NOMO-1 treated with DMSO at 0.1 percent for 48 hours (cell line): ENCODE results near the gene SAMD9L.
A peak's percentile ranks its signal among the peaks of the same experiment; 100 is the strongest.
"Not testable (repeated sequence)": the region's sequence is repeated elsewhere in the genome, so short reads cannot be mapped to it uniquely, and the experiment has no call there.

ENCODE experiments used
- DNase-seq: peaks from one replicate; lab custom pipeline; 2025; ENCODE audit not compliant: unreplicated experiment; lab: John Stamatoyannopoulos, UW

The SAMD9L gene

DNA sequence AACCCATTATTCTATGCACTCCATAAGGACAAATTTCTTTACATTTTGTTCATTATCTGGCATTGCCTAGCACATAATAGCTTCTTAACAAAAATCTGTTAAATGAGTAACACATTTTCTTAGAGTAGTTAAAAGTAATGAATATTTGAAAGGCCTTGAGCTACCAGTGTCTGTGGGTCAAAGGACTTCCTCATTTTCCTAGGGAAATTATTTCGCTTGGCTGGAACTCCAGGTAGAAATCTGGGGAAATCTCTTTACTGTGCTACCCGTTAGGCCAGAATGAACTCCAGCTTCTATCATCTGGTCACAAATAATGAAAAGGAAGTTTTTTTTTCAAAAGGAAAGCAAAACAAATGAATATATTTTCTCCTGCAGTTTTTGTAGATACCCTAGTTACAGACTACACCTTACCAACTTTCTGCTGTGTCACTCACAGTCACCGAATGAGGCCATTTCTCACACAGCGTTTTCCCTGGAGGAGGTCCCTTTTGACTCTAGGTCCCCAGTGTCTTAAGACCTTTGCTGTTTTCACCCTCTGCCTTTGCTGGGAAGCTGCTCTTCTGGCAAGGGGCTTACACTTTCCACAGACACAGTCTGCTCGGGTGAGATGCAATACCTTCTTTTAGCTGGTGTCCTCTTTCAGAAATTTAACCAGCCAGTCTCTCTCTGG lies 1.6 kb downstream of the SAMD9L start:
- DNase-seq = peak; percentile 72

DNA sequence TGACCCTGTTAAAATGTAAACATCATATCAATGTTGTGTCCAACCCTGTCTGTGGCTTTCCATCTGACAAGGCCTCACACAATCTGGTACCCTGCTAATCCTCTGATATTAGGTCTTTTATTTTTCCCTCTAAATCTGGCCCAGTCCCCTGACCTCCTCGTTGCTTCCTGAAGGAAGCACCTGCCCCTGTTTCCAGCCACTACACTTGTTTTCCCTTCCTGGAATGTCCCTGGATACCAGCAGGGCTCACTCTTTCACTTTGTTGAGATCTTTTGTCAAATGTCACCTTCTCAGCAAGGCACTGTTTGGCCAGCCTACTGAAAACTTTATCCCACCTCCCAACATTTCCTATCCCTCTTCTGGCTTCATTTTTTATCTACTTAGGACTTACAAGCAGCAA lies 2.1 kb downstream of the SAMD9L start:
- DNase-seq = no peak

DNA sequence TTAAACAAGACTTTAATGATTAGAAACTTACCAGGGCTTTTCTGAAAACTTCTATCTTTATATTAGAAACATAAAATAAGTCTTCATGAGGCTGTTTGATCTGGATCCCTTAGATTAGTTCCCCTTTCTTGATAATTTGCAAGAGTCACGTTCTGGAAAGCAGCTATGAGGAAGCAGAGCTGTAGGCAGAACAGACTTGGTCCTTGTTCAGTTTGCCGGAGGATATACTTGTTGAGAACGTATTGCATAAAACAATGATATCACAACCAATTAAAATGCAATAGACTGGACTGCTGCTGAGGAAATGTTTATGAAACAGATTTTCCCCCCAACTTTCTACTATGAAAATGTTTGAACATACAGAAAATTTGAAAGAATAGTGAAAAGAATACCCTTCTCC lies 2.8 kb downstream of the SAMD9L start:
- DNase-seq = peak; percentile 100

DNA sequence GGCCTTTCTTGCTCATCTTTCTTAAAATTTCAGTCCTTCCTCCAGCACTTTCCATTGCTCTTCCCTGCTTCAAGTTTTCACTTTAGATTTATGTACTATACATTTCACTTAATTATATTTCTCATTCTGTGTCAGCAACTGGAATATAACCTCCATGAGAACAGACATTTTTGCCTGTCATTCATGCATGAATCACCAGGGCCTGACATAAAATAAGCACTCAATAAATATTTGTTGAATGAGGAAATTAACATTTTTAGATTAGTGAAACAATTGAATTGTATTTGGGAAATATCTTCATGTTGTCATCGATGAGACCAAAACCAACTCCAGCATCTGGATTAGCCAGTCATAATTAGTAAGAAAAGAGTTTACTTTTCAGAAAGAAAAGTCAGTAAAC lies 6.1 kb downstream of the SAMD9L start:
- DNase-seq = no peak

DNA sequence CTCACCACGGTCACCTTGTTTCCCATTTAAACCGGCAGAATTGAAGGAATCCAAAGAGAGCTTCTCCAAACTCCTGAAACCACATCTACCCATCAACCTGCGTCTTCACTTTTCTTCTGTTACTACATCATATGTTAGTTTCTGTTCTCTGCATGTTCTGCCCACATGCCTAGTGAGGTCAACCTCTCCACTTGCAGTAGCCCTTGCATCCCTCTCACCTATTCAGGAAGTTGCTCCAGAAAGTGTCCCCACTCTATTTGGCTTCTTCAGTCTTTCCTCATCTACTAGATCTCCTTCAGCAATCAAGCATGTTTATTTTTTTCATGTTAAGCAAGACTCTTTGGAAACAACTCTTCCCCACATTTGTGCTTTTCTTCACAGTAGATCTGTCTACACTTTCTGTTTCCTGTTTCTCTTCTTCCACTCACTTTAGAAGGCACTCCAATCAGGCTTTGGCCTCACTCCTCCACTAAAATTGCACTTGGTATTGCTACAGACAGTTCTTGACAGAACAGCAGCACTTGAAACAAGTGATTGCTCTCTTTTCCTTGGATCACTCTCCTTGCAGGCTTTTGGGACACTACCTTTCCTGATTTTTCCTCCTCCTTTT lies 7.5 kb downstream of the SAMD9L start:
- peak; percentile 10 for DNase-seq

DNA sequence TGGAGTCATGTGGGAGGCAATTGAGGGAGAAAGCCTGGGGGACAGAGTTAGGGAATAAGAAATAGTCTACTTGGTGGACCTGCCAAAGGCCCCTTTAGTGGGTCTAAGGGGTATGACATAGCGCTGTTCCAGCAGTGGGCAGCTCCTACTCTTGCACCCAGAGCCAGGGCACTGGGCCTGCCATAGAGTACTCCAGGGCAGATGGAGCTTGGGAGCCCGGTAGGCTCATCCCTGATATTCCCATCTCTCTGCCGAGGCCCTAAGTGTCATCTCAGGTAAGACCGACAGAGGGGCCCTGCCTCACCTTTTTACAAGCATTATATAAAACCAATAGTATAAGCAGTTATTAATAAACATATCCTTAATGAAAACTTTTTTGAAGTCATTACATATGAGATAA lies 9.6 kb downstream of the SAMD9L start:
- no peak for DNase-seq

DNA sequence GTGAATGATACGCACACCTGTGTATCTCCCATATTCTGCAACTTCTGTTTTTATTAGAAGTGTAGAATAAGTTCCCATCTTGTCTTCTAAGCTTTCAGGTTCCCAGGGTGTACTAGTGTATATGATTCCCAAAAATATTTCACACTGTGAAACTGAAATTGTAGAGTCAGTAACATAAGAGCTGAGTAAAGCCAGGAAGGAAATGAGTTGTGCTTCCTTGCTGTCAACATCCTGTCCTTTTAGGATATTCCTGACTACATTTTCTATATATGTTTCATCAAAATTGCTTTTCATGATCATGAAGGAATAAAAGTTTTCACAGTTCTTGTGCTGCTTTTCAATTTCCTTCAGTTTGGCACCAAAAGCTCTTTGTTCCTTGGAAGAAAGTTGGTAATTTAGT lies 15.2 kb downstream of the SAMD9L start:
- DNase-seq = no peak

DNA sequence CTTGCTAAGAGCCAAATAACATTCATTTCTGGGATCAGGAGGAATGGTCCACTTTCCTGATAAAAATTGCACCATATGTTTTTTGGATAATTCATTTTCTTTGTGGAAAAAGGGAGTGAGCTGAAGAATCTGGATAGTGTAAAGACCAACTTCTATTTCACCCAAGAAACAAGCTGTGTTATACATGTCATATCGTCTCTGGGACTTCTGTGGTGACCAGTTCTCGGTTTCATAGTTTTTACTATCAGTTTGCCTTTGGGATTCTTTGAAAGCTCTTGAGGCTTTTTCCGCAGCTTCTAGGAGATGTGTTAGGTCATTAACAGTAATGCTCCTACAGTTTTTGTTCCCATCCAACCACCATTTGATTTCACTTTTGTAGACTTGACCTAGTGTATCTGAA lies 16.0 kb downstream of the SAMD9L start:
- DNase-seq = no peak

DNA sequence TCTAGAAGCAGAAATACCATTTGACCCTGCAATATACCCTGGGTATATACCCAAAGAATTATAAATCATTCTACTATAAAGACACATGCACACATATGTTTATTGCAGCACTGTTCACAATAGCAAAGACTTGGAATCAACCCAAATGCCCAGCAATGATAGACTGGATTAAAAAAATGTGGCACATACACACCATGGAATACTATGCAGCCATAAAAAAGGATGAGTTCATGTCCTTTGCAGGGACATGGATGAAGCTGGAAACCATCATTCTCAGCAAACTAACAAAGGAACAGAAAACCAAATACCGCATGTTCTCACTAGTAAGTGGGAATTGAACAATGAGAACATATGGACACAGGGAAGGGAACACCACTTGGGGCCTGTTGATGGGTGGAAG lies 21.2 kb downstream of the SAMD9L start:
- DNase-seq = not testable (repeated sequence)

DNA sequence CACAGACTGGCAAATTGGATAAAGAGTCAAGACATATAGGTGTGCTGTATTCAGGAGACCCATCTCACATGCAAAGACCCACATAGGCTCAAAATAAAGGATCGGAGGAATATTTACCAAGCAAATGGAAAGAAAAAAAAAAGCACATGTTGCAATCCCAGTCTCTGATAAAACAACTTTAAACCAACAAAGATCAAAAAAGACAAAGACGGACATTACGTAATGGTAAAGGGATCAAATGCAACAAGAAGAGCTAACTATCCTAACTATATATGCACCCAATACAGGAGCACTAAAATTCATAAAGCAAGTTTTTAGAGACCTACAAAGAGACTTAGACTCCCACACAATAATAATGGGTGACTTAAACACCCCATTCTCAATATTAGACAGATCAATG lies 24.7 kb downstream of the SAMD9L start:
- DNase-seq = not testable (repeated sequence)

DNA sequence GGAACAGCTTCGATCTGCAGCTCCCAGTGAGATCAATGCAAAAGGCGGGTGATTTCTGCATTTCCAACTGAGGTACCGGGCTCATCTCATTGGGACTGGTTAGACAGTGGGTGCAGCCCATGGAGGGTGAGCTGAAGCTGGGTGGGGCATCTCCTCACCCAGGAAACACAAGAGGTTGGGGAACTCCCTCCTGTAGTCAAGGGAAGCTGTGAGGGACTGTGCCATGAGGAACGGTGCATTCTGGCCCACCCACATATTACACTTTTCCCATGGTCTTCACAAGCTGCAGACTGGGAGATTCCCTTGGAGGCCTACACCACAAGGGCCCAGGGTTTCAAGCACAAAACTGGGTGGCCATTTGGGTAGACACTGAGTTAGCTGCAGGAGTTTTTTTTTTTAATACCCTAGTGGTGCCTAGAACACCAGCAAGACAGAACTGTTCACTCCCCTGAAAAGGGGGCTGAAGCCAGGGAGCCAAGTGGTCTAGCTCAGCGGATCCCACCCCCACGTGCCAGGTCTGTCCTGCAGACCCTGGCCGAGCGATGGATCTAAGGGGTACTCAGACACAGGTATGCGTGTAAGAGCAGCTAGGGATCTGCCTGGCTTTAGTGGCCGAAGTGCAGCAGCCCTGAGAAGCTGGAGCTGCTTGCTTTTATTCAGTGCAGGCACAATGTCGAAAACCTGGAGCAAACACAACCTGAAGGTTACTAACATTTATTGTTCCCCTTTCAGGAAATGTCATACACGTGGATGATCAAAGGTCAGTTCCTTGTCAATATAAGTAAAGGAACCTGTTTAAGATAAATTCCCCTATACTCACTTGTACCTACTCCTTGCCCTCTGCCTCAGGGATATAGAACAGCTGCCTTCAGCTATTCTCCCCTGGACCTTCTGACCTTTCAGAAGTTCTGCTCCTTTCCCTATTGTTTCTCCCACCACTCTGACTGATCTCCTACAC lies 27.3 kb downstream of the SAMD9L start:
- DNase-seq = no peak

DNA sequence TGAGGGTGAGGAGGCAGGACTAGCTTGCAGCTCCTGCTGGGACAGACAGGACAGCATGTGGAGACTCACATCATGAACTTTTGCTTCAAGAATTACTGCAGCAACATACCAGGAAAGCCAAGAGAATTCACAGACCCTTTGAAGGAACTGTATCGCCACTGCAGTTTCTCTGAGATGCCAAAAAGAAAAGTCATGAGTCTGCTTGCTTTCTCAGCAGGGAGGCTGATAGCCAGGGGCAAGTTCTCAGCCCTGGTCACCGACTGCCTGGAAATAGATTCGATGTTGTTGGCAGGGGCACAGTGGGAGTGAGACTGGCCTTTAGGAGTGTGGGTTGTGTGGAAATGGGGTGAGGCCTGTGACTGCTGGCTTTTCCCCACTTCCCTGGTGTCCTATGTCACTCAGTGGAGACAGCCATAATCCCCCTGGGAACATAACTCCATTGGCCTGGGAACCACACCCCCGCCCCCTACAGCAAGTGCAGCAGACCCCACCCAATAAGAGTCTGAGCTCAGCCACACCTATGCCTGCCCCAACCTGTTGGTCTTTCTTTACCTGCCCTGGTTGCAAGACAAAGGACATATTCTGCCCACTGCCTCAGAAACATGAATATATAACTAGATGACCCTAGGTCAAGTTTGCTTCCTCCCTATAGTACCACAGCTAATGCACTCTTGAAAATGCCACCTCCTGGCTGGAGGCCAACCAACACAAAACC lies 28.8 kb downstream of the SAMD9L start:
- no peak for DNase-seq

DNA sequence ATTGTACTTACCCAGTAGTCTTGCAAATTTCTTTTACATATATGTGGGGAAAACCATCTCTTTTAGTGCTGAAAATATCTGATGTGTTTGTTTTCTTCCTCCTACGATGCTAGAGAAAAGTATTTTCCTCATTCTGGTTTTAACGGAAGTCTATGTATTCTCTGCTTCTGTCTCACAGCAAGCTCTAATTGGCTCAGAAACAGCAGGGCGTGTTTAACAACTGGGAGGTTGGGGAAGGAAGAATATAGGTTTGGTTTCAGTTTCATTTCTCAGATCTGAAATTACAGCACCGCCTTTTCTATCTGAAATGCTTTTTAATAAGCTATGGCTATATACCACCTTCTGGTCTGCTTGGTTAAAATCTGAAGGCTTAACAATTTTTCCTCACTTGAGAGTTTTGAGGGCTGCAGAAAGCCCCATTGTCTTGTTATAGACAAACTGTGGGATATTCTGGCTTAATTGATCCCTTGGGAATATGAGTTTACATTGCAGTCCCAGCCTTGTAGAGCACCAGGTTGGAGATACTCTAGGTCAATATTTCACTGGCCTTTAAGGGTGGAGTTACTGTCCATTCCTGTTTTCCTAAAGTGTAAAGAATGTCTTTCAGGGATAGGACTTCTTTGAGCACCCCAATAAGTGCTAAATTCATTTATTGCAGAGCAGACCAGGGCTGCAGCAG lies 30.2 kb downstream of the SAMD9L start, which contains the start of gene SAMD9:
Gene SAMD9 (minus strand): TSS at position 128 of the 679 bp plus-strand sequence. CDS start 11,882 bp downstream, outside the sequence.
- peak; percentile 100 for DNase-seq

DNA sequence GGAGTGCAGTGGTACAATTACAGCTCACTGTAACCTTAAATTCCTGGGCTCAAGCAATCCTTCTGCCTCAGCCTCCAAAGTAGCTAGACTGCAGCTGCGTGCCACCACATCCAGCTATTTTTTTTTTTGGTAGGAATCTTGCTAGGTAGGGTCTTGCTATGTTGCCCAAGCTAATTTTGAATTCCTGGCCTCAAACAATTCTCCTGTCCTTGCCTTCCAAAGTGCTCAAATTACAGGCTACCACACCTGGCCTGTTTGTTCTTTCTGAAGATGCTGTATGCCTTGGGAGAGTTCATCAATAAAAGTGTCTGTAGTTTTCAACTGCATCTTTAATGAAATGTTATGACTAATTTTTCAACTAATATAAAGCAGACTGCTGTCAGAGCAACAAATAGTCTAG lies 30.9 kb downstream of the SAMD9L start:
- no peak for DNase-seq

DNA sequence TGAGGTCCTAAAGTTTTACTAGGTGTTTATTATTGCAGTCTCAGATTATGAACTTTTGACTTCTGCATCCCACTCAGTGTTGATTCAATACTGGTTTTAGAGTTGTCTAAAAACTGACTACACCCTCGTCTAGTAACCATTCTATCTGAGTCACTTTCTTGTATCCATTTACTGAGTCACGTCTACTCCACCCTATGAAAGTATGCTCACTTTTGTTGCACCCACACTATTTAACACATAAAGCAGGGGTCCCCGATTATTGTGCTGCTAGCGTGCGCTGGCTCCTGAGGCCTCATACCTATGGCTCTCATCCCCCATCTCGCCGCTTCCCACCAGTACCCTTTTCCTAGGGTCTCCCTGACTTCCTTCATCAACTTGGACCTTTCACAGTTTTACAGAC lies 32.4 kb downstream of the SAMD9L start:
- no peak for DNase-seq

DNA sequence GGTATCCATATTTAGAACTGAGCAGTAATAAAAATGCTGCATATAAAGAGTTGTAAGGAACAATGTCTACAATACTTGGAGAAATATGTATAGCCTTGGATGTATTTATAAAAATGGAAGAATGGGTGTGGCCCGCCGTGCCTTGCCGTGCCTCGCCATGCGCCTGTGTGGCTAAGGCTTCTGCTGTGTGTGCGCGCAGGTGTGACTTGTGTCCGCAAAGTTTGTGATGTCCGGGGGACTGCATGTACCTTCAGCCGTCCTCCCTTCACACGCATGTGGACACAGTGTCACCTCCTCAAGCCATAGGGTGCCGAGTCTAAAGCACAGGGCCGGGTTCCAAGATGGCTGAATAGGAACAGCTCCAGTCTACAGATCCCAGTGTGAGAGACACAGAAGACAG lies 40.2 kb downstream of the SAMD9L start:
- DNase-seq = no peak

DNA sequence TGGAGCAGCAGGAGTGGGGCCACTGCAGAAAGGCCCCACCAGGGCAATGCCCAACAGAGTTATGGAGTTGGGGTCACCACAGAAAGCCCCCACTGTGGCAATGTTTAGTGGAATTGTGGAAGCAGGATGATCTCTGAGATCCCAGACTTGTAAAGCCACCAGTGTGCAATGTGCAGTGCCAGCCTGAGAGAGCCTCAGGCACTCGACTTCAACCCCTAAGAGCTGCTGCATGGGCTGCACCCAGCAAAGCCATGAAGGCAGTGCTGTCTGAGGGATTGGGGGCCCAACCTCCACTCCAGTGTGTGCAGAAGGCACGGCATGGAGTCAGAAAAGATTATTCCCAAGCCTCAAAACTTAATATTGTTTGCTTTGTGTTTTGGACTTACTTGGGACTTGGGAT lies 50.8 kb downstream of the SAMD9L start:
- no peak for DNase-seq

DNA sequence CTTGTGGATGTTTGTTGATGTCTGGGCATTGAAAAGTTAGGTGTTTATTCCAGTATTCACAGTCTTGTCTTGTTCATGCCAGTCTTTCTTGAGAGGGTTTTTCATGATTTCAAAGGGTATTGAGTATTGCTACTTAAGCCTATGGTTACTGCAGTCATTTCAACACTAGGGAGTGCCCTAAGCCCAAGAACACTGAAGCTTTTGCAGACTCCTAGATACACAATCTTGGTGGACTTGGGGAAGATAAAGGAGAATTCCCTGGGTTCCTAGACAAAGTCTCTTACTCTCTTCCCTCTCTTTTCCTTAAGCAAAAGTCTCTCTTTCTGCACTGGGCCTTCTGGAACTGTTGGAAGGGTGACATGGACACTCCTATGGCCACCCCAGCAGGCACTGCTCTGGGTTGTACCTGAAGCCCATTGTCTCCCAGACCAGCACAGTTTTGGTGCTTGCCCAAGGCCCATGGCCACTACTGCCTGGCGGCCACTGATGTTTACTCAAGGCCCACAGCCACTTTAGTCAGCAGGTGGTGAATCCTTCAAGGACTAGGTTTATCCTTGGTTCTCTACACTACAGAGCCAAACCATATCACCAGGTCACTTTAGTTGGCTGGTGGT lies 55.3 kb downstream of the SAMD9L start:
- DNase-seq = peak; percentile 46
